Thymus (tissue), 11 donors: Measurements from ENCODE around the gene KCNIP3. TPM values are rescaled to one million over a fixed set of nuclear protein-coding genes. Genes with fewer than 3 reads are reported as not detected.

ENCODE experiments used
- DNase-seq, 9 donors: peaks; one replicate each; pipeline ENCODE4 v3.0.0-alpha.2; 2013; ENCODE audit warnings: low spot score in 9 of 9, low read depth in 6 of 9, missing footprints in 1 of 9
- H3K27ac ChIP-seq, 2 donors: one replicate each; pipeline ENCODE4 v1.5.1; 2013; ENCODE audit warnings: control low read depth in 1 of 2, low read depth in 1 of 2, low read length in 1 of 2, mild to moderate bottlenecking in 1 of 2, moderate library complexity in 1 of 2
- H3K27me3 ChIP-seq, 2 donors: one replicate each; pipeline ENCODE4 v1.5.1; 2013; ENCODE audit warnings: low read length in 1 of 2; ENCODE audit not compliant: control insufficient read depth in 2 of 2, insufficient read depth in 1 of 2
- H3K36me3 ChIP-seq, 2 donors: one replicate each; pipeline ENCODE4 v1.5.1; 2013; ENCODE audit warnings: low read length in 1 of 2, mild to moderate bottlenecking in 1 of 2, moderate library complexity in 1 of 2; ENCODE audit not compliant: control insufficient read depth in 2 of 2, insufficient read depth in 2 of 2
- H3K4me1 ChIP-seq, 2 donors: one replicate each; pipeline ENCODE4 v1.5.1; 2013; ENCODE audit warnings: low read length in 2 of 2; ENCODE audit not compliant: control insufficient read depth in 2 of 2, insufficient read depth in 2 of 2
- H3K4me3 ChIP-seq, 2 donors: one replicate each; pipeline ENCODE4 v1.5.1; 2013; ENCODE audit warnings: low read length in 2 of 2, control low read depth in 1 of 2, mild to moderate bottlenecking in 1 of 2
- H3K9me3 ChIP-seq, 2 donors: one replicate each; pipeline ENCODE4 v1.5.1; 2013; ENCODE audit warnings: low read length in 1 of 2, mild to moderate bottlenecking in 1 of 2; ENCODE audit not compliant: control insufficient read depth in 2 of 2, insufficient read depth in 1 of 2
- WGBS: extraction: QIAGEN DNeasy Blood & Tissue Kit; methylation state at CpG from one replicate; pipeline ENCODE4 v1.1.7; 2013; 5-methylcytosine and 5-hydroxymethylcytosine counted together
- polyA plus RNA-seq: library from polyadenylated mRNA; stranded (reverse); fragments of 200-250 nt; gene quantifications from one replicate; pipeline ENCODE4 v1.2.3, GENCODE V29; 2013
- total RNA-seq: library from RNA; stranded (reverse); fragments of 120-200 nt; gene quantifications from one replicate; pipeline ENCODE4 v1.2.4, GENCODE V29; 2013
- donor health status: healthy.

Gene KCNIP3
- total and polyA plus RNA-seq, 2 donors: 5.3 to 21.4 TPM

GRCh38 chr2:95314598-95314963 is 17.4 kb downstream of the KCNIP3 start:
- no peaks in the 10 kb centered on the region for H3K4me1 ChIP-seq
- H3K27ac ChIP-seq: no peak overlapping the region
- no peaks in the 10 kb centered on the region for H3K9me3 ChIP-seq
- DNase-seq: no peak
- no peaks in the 10 kb centered on the region for H3K27me3 ChIP-seq
- 93% methylated on average over 11 of the region's 11 CpGs for WGBS
- H3K4me3 ChIP-seq: no peak overlapping the region
- H3K36me3 ChIP-seq: no peaks in the 10 kb centered on the region

GRCh38 chr2:95314964-95315611 is 17.9 kb downstream of the KCNIP3 start:
- Histone ChIP-seq H3K4me1 (no peaks in the 10 kb centered on the region), H3K27ac (no peak overlapping the region), H3K4me3 (no peak overlapping the region), H3K9me3 (no peaks in the 10 kb centered on the region), H3K36me3 (no peaks in the 10 kb centered on the region), H3K27me3 (no peaks in the 10 kb centered on the region)
- no peak for DNase-seq
- WGBS: 89% methylated on average over 16 of the region's 16 CpGs

- no peaks in the 10 kb centered on the region for H3K36me3 ChIP-seq
- no peak for DNase-seq
- H3K9me3 ChIP-seq: no peaks in the 10 kb centered on the region
- no peaks in the 10 kb centered on the region for H3K4me1 ChIP-seq
- 89% methylated on average over 19 of the region's 19 CpGs for WGBS
- no peak overlapping the region for H3K27ac ChIP-seq
- no peak overlapping the region for H3K4me3 ChIP-seq
- H3K27me3 ChIP-seq: no peaks in the 10 kb centered on the region
These were observed 18.8 kb downstream of the KCNIP3 start for GRCh38 chr2:95315801-95316411.

- Histone ChIP-seq H3K27ac (no peak overlapping the region), H3K36me3 (no peaks in the 10 kb centered on the region), H3K4me3 (no peak overlapping the region), H3K4me1 (no peaks in the 10 kb centered on the region), H3K27me3 (no peaks in the 10 kb centered on the region), H3K9me3 (no peaks in the 10 kb centered on the region)
- no peak for DNase-seq
- 83% methylated on average over 8 of the region's 8 CpGs for WGBS
These were observed 19.4 kb downstream of the KCNIP3 start for GRCh38 chr2:95316466-95317122.

GRCh38 chr2:95317123-95317500 is 20.0 kb downstream of the KCNIP3 start:
- H3K4me3 ChIP-seq: no peak overlapping the region
- no peaks in the 10 kb centered on the region for H3K4me1 ChIP-seq
- no peak for DNase-seq
- H3K9me3 ChIP-seq: no peaks in the 10 kb centered on the region
- H3K27me3 ChIP-seq: no peaks in the 10 kb centered on the region
- 88% methylated on average over 6 of the region's 6 CpGs for WGBS
- H3K36me3 ChIP-seq: no peaks in the 10 kb centered on the region
- H3K27ac ChIP-seq: no peak overlapping the region

GRCh38 chr2:95317665-95318425 is 20.7 kb downstream of the KCNIP3 start:
- no peaks in the 10 kb centered on the region for H3K36me3 ChIP-seq
- no peak overlapping the region for H3K4me3 ChIP-seq
- H3K27ac ChIP-seq: no peak overlapping the region
- WGBS: 95% methylated on average over 12 of the region's 12 CpGs
- H3K27me3 ChIP-seq: no peaks in the 10 kb centered on the region
- no peaks in the 10 kb centered on the region for H3K4me1 ChIP-seq
- H3K9me3 ChIP-seq: no peaks in the 10 kb centered on the region
- DNase-seq: no peak

GRCh38 chr2:95318431-95319220 is 21.5 kb downstream of the KCNIP3 start:
- Histone ChIP-seq H3K36me3 (no peaks in the 10 kb centered on the region), H3K4me1 (no peaks in the 10 kb centered on the region), H3K9me3 (no peaks in the 10 kb centered on the region), H3K27ac (no peak overlapping the region), H3K27me3 (no peaks in the 10 kb centered on the region), H3K4me3 (no peak overlapping the region)
- DNase-seq: no peak
- WGBS: 88% methylated on average over 13 of the region's 13 CpGs

GRCh38 chr2:95319481-95320343 is 22.6 kb downstream of the KCNIP3 start:
- H3K27me3 ChIP-seq: no peaks in the 10 kb centered on the region
- no peaks in the 10 kb centered on the region for H3K9me3 ChIP-seq
- 94% methylated on average over 23 of the region's 23 CpGs for WGBS
- no peak overlapping the region for H3K4me3 ChIP-seq
- H3K4me1 ChIP-seq: no peaks in the 10 kb centered on the region
- H3K36me3 ChIP-seq: no peaks in the 10 kb centered on the region
- H3K27ac ChIP-seq: no peak overlapping the region
- no peak for DNase-seq
